T1000 (cell line): ENCODE measurements around the gene MED17.
"Not testable (repeated sequence)": the region's sequence is repeated elsewhere in the genome, so short reads cannot be mapped to it uniquely, and the experiment has no call there.

ENCODE experiments used
- DNase-seq: peaks from one replicate; lab custom pipeline; 2025; ENCODE audit warnings: mixed read lengths; lab: John Stamatoyannopoulos, UW

MED17 gene

DNA sequence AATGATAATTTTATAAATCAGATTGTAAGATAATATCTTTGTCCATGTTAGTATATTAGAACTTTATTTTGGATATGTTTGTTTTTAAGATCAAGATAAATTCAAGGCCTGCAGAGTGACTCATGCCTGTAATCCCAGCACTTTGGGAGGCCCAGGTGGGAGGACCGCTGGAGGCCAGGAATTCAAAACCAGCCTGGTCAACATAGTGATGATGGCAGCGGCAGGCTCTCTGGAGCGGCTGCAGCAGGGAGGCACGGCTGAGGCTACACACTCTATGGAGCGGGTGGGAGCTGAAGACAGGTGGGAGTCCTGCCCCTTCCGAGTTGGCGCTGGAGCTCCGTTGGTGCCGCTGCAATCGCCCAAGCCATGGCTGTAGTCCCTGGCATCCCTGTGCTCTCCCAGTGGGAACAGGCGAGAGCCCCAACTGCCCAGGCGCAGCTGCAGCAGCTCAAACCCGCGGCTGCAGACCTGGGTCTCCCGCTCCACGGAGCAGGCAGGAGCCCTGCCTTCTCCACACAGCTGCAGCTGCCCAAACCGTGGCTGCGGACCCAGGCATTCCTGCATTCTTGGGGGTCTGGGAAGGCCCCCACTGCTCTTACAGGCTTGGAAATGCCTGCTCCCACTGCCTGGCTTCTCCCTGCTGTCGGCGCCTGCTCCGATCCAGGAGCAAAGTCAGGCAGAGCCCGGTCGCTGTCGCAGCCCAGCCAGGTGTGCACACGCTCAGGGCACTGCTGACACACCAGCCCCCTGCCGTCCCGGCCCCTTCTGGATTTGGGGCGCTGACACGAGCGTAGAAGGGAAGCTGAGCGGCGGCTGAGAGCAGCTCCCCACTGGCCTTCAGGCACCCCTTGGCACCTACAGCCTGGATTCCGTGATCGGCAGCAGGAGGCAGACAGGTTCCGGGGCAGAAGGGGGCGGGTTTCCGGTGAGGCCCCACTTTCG lies 25.9 kb upstream of the MED17 start:
- no peak for DNase-seq

DNA sequence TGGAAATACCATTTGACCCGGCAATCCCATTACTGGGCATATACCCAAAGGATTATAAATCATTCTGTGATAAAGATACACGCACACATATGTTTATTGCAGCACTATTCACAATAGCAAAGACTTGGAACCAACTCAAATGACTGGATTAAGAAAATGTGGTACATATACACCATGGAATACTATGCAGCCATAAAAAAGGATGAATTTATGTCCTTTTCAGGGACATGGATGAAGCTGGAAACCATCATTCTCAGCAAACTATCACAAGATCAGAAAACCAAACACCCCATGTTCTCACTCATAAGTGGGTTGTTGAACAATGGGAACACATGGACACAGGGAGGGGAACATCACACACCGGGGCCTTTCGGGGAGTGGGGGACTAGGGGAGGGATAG lies 25.0 kb upstream of the MED17 start:
- DNase-seq: not testable (repeated sequence)

DNA sequence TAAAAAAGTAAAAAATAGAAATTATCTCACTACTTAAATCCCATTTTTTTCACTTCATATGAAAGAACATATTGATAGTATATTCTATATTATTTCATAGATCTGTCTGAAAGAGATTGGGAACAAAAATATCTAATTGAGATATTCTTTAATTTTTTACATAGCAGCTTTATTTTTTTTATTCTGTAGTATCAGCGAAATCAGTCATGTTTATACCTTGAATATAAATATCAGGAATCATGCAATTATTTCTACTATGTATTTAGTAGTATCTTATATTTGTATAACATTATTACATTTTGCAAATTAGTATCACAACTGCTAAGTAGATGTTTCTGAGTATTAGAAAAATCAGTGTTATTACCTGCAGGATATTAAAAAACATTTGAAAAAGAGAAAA lies 22.2 kb upstream of the MED17 start:
- DNase-seq: no peak

DNA sequence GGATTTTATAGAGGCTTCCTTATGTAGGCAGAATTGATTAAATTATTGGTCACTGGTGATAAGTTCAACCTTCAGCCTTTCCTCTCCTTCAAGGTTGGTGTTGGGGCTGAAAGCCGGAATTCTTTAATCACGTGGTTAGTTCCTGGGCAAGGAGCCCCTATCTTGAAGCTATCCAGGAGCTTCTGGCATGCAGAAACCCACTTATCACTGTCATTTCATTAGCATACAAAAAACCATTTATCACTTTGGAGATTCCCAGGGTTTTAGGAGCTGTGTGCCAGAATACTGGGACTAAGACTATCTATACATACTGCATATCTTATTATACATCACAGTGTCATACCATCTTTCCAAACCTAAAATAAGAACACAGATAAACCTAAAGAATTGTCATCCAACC lies 18.5 kb upstream of the MED17 start:
- no peak for DNase-seq

DNA sequence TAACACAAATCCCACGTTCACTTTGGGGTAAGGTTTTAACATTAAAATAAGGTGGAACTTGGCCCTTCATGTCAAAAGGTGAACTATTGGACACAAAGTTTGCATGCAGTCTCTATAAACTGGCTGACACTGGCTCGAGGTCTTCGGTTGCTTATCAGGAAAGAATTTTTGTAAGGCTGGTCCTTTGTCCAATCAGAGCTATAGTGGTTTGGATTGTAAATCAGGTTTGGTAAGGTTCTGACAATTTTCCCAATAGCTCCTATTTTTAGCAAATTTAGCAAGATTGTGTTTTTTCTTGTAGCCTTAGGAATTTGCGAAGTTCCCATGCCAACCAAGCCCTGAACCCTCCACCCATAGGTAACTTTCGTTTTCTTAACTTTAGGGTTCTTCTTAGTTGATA lies 17.6 kb upstream of the MED17 start:
- DNase-seq: no peak

DNA sequence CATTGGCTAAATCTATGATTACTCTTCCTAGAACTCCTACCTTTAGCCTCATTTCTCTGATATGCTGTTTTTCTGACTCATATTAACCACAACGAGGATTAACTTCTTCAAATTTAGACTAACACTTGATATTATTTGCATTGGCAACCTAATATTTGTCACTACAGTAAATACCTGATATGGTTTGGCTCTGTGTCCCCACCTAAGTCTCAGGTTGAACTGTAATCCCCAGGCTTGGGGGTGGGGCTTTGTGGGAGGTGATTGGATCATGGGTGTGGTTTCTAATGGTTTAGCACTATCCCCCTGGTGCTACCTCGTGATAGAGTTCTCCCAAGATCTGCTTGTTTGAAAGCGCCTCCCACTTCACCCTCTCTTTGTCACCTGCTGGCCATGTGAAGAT lies 17.1 kb upstream of the MED17 start:
- DNase-seq: no peak

DNA sequence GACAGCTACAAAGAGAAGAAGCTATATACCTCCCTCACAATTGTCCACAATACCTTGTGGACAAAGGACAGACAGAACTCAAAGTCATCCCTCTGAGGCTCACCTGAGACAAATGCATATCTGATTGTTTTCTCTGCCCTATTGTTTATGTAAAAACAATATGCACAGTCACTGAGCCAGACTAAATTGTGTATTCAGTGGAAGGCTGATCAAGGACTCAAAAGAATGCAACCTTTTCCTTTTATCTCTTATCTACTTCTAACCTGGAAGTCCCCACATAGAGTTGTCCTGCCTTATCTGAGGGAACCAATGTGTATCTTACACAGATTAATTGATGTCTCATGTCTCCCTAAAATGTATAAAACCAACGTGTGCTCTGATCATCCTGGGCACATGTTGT lies 13.9 kb upstream of the MED17 start:
- no peak for DNase-seq

DNA sequence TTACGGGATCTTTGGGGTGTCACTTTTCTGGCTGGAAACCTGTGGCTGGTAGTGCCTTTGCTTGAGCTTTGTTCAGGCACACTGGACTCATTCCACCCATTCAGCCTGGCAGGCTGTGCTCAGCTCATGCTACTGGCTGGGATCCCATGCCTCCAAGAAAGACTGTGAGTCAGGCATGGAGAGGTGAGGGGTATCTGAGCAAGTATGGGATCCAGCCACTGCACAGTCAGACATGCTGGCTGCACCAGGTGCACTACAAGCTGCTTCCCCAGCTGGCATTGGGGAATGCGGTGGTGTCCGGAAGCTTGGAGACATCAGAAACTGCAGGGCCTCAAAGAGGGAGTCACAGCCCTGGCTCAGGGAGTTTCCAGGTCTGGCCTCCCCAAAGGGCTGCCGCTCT lies 12.0 kb upstream of the MED17 start:
- no peak for DNase-seq

DNA sequence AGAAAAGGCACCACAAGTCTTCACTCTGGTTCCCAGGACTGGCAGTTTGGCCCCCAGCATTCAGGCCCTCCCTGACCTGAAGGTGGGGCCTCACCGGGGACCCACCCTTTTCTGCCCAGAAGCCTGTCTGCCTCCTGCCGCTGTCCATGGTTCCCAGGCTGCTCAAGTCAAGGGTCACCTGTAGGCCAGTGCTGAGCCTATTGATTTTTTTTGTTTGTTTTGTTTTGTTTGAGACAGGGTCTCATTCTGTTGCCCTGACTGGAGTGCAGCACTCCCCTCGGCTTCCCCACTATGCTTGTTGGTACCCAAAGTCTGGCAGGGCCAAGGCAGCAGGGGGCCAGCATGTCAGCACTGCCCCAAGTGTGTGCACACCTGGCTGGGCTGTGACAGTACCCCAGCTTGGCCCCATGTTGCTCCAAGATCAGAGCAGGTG lies 11.0 kb upstream of the MED17 start:
- DNase-seq: no peak

DNA sequence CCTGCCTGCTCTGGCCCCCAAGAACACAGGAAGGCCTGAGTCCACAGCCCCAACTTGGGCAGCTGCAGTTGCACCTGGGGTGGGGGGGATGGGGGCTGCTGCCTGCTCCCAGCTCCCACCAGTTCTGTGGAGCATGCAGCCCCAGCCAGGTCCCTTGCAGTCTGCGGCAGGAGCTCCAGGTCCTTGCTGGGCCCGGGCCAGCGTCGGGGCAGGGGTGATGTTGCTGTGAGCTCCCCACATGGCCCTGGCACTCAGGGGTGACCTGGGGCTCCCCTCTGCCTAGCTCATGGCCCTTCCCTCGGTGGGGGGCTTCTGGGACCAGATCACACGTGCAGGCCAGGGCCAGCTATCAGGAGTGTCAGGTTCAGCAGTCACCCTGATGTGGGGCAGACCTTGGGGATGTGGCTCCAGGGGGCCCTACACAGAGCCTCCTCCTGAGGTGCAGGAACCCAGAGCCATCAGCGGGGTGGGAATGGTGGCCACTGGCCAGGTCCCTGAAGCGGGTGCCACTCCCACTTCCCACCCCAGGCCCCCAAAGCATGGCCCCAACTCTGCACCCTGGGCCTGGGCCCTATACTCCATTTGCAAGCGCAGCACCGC lies 10.4 kb upstream of the MED17 start:
- DNase-seq: no peak

DNA sequence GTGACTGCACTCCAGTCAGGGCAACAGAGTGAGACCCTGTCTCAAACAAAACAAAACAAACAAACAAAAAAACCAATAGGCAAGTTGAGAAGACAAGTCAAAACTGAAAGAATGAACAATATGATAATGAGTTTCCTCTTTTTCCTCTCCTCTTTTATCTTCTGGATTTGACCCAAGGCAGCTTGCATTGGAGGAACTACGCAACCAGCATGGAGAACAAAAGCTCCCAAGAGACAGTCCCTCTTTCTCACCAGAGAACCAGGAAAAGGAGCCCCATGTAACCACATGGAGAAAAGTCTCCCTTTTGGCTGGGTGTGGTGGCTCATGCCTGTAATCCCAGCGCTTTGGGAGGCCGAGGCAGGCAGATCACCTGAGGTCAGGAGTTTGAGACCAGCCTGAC lies 9.5 kb upstream of the MED17 start:
- DNase-seq: not testable (repeated sequence)

DNA sequence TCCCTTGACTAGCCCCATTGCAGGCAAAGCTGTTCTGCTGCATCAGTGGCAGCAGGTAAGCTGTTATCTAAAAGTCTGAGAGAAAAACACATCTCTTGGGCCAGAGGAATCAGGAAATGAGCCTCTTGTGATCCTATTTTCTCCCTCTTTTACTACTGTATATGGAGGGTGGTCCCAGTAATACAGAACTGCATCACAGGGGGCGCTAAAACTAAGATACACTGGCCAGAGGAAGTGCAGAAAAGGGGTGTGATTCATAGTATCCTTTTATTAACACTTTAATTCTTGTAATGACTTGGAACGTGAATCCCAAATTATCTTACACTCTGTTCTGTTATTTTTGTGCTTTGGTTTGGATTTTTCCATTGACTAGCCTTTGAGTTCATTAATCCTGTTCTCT lies 8.8 kb upstream of the MED17 start:
- no peak for DNase-seq

DNA sequence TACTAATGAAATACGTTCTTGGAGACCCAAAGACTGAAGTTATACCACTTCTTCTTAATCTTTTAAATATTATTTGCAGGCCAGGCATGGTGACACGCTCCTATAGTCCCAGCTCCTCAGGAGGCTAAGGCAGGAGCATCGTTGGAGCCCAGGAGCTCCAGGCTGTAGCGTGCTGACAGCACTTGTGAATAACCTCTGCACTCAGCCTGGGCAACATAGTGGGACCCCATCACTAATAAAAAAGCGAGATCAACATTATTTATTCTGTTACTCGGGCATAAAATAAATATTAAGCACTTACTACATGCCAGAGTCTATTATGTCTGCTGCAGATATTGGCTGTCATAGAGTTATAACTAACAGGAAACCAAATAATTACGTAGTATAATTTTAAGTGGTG lies 720 bp upstream of the MED17 start:
- no peak for DNase-seq

DNA sequence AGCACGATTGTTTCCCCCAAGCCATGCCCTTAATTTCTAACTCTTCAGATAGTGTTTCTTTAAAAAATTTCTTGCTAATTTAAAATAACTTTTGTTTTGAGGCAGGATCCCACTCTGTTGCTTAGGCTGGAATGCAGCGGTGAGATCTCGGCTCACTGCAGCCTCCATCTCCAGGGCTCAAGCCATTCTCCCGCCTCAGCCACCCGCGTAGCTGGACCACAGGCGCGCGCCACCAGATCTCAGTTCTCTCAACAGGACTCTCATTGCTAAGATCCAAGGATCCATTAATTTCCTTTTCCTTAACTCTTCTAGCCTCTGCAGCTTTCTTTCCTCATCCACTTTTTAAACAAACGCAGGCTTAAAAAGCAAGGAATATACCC lies 327 bp upstream of the MED17 start:
- DNase-seq: no peak

DNA sequence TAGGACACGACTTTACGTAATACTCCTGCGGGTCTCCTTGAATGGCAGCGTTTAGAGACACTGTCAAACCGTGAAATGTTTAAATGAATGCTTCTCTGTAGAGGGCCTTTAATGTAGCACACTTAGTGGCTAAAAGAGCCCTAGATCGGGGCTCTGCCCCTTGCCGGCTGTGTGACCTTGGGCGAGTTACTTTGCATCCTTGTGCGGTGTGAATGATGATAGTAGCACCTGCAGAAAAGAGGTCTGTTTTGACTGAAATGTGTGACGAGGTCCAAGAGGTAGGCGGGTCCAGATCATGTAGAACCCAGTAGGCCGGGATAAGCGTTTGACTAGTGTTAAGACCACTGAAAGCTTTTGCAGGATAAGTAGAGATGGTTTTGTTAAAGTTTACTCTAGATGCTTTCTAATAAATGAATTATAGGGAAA lies 866 bp downstream of the MED17 start:
- no peak for DNase-seq

DNA sequence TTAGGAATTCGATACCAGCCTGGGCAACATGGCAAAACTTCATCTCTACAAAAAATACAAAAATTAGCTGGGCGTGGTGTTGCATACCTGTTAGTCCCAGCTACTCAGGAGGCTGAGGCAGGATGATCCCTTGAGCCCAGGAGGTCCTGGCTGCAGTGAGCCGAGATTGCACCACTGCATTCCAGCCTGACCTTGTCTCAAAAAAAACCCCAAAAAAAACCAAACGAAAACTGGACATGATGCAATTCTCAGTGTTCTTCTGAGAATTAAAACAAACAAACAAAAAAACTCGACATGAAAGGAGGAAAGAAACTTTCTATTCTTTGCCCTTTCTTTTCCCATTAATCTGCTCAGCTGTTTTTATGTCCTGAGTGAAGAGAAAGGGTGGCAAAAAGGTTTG lies 7.4 kb downstream of the MED17 start:
- no peak for DNase-seq

DNA sequence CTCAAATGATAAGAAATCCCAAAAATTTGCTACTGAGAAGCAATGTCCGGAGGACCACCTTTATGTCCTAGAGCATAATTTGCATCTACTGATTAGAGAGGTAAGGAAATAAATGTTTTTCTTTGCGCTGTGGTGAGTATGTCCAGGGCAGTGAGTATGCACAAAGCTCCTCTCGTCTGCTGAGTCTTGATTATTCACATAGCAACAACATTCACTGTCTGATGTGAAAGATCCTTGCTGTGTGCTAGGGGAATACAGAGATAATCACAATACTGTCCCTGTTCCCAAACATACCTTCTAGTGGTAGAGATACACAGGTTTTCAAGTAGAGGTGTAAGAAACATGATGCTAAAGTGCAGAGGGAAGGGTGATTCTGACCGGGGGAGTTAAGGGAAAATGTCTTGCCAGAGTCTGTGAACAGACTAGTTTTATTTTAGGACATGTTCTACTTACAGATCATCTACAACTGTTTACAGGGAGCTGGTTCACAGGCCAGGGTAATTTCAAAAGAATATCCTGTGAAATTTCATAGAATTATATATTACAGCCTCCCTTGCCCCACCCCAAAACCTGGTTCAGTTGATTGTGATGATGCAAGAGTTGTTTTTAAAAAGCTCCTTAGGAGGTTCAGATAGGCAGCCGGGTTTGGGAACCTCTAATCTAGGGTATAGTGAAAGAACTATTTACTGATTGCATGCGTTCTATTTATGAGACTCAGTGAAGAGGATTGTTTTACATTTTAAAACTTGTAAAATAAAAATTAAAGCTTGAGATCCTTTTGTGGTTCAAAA lies 12.6 kb downstream of the MED17 start:
- no peak for DNase-seq

DNA sequence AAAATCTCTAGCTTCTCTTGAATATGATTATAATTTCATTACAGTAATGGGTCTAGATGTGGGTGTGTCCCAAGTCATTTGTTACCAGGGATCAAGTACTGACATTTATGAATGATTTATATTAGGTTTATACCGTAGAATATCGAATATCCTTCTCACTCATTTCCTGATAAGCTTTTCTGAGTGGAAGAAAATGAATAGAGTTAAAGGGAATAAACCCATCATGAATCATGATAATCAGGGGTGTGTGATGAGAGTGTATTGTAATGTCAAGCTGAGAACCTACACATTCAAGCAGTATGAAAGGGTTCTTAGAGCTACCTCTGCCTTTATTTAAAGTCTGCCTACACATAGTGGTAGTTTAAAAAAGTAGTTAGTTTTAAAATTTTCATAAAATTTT lies 17.3 kb downstream of the MED17 start:
- DNase-seq: no peak

DNA sequence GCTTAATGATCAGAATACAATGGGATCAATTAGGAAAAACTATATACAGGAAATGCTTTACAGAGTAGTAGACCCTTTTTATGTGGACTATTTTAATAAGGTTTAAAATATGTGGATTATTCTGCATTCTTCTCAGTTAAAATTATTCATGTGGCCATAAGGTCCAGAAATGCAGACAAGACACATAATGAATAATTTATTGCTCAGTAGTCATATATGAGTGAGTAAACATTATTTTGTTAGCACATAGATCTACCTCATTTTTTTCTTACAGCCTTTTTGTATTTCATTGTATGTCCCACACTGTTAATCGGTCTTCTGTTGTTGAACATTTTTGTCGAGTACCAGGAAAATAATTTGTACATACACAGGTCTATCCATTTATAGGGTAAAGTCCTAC lies 20.8 kb downstream of the MED17 start:
- DNase-seq: no peak

DNA sequence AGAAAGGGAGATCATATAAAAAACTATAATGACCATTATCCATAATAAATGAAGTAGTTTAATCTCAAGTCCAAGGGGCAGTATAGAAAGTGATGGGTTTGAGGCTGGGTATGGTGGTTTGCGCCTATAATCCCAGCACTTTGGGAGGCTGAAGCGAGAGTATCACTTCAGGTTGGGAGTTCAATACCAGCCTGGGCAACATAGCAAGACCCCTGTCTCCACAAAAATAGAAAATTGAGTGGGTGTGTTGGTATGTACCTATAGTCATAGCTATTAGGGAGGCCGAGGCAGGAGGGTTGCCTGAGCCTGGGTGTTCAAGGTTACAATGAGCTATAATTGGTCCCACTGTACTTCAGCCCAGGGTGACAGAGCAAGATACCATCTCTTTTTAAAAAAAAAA lies 23.9 kb downstream of the MED17 start:
- DNase-seq: no peak

DNA sequence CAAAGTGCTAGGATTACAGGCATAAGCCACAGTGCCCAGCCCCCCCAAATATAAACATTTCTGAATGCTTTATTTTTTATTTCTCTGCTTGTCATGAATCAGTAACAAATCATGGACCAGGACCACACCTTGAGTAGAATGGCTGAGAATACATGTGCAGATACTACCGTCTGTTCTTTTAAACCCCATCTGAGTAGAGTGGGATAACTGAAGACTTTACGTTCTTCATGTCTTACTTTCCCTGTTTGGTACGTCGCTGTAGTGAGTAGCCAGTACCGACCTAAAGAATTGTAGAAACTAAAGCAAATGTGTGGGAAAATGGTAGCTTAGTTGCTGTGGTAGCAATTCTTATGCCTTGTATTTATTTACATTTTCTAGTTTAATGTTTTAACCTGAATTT lies 29.9 kb downstream of the MED17 start:
- no peak for DNase-seq

DNA sequence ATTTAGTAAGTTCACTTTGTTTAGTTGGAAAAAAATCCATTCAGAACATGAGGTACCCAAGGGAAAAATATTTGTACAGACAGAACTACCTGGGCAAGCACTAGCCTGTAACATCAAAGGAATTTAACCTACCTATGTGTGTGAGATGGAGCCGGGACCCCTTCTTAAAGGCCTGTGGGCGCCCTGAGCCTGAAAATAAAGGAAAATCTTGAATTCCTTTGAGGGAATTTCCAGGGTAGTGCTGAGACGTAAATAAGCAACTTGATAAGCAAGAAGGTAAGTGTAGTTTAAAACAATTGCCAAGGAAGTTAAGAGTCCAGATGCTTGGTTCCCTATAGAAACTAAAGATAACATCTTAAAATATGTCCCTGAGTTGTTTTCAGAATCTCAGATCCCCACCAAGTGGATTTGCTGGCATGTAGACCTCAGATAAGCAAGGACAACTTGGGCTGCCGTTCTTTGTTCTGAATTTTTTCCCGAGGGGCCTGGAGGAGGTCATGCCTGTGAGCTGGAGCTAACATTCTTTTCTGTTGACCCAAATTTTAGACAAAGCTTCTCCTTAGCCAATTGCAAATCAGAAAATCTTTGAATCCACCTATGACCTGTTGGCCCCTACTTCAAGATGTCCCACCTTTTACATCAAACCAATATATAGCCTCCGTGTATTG lies 31.0 kb downstream of the MED17 start:
- DNase-seq: no peak
